Endothelial cell (in vitro differentiated cells): ENCODE measurements around the gene MED12. TPM values are rescaled to one million over a fixed set of nuclear protein-coding genes. Genes with fewer than 3 reads are reported as not detected.
A peak's percentile ranks its signal among the peaks of the same experiment; 100 is the strongest.

Experiments
- DNase-seq: peaks from one replicate; pipeline ENCODE4 v3.0.0; 2021; ENCODE audit warnings: low spot score
- H3K27ac Mint-ChIP-seq: one replicate; pipeline ENCODE4 v1.8.0; 2021; ENCODE audit warnings: mixed read lengths, inconsistent platforms; ENCODE audit not compliant: unreplicated experiment
- H3K27me3 Mint-ChIP-seq: one replicate; pipeline ENCODE4 v1.8.0; 2021; ENCODE audit warnings: mild to moderate bottlenecking, moderate library complexity, mixed read lengths, inconsistent platforms; ENCODE audit not compliant: unreplicated experiment
- H3K36me3 Mint-ChIP-seq: one replicate; pipeline ENCODE4 v1.8.0; 2021; ENCODE audit warnings: mild to moderate bottlenecking, low read depth, mixed read lengths, inconsistent platforms; ENCODE audit not compliant: unreplicated experiment
- H3K4me1 Mint-ChIP-seq: one replicate; pipeline ENCODE4 v1.8.0; 2021; ENCODE audit warnings: mild to moderate bottlenecking, mixed read lengths, inconsistent platforms; ENCODE audit not compliant: unreplicated experiment
- H3K4me3 Mint-ChIP-seq: one replicate; pipeline ENCODE4 v1.8.0; 2021; ENCODE audit warnings: mild to moderate bottlenecking, mixed read lengths, inconsistent platforms; ENCODE audit not compliant: unreplicated experiment
- H3K9me3 Mint-ChIP-seq: one replicate; pipeline ENCODE4 v1.8.0; 2021; ENCODE audit warnings: mixed read lengths, inconsistent platforms; ENCODE audit not compliant: unreplicated experiment
- total RNA-seq: library from RNA; stranded (reverse); fragmentation: NEBNext Ultra II Directional; extraction: Animal tissue kit (Norgen Biotek cat#: 25700); gene quantifications from one replicate; pipeline ENCODE4 v1.2.1, GENCODE V29; 2021; ENCODE audit not compliant: unreplicated experiment
- TF ChIP-seq, protein P1 (sequence below): fragments of 200-600 bp; sonication (generic); IDR thresholded peaks from one replicate; pipeline ENCODE4 v1.5.0; 2021; ENCODE audit warnings: antibody characterized with exemption; ENCODE audit not compliant: unreplicated experiment

The MED12 gene
- total RNA-seq, 1 donor from 2014 or later, result 128 TPM

DNA sequence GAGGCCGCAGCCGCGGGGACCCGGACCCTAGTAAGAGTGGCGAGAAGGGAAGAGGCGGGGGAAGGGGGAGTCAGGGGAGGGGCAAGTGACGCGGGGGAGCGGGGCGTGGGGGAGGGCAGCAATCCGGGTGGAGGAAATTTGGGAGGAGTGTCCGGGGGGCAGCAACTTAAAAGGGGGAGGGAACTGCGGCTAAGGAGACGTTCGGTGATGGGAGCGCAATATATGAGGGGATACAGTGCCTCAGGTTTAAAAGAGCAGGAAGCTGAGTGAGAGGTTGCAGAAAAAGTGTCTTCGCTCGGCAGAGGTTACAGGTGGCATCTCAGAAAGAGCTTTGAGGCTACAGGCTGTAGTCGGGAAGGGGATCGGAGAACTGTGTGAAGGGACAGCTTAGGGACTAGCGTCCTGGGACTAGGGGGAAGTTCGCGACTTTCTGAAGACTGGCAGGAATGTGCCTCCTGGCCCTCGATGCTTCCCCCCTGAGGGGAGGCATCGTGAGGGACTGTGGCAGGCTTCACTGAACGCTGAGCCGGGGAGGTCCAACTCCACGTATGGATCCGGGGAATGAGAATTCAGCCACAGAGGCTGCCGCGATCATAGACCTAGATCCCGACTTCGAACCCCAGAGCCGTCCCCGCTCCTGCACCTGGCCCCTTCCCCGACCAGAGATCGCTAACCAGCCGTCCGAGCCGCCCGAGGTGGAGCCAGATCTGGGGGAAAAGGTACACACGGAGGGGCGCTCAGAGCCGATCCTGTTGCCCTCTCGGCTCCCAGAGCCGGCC lies 22.2 kb upstream of the MED12 start:
- H3K9me3 Mint-ChIP-seq, result no peaks in the 10 kb centered on the region
- TF ChIP-seq, protein P1, sequence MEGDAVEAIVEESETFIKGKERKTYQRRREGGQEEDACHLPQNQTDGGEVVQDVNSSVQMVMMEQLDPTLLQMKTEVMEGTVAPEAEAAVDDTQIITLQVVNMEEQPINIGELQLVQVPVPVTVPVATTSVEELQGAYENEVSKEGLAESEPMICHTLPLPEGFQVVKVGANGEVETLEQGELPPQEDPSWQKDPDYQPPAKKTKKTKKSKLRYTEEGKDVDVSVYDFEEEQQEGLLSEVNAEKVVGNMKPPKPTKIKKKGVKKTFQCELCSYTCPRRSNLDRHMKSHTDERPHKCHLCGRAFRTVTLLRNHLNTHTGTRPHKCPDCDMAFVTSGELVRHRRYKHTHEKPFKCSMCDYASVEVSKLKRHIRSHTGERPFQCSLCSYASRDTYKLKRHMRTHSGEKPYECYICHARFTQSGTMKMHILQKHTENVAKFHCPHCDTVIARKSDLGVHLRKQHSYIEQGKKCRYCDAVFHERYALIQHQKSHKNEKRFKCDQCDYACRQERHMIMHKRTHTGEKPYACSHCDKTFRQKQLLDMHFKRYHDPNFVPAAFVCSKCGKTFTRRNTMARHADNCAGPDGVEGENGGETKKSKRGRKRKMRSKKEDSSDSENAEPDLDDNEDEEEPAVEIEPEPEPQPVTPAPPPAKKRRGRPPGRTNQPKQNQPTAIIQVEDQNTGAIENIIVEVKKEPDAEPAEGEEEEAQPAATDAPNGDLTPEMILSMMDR, result no peak
- peaks cover 4% of the 10 kb centered on the region for H3K27me3 Mint-ChIP-seq
- peak overlapping the region; percentile 83 for H3K27ac Mint-ChIP-seq
- peak overlapping the region; percentile 96 for H3K4me3 Mint-ChIP-seq
- no peaks in the 10 kb centered on the region for H3K36me3 Mint-ChIP-seq
- H3K4me1 Mint-ChIP-seq, result peaks cover 11% of the 10 kb centered on the region
- peak; percentile 12 for DNase-seq

DNA sequence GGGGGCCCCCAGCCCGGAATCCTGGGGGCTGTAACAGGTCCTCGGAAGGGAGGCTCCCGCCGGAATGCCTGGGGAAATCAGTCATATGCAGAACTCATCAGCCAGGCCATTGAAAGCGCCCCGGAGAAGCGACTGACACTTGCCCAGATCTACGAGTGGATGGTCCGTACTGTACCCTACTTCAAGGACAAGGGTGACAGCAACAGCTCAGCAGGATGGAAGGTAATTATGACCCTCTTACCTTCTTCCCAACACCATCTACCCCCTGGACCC lies 21.7 kb upstream of the MED12 start:
- Mint-ChIP-seq H3K27me3 (peaks cover 4% of the 10 kb centered on the region), H3K27ac (no peak overlapping the region), H3K4me3 (peak overlapping the region; percentile 31), H3K9me3 (no peaks in the 10 kb centered on the region), H3K36me3 (no peaks in the 10 kb centered on the region), H3K4me1 (peaks cover 11% of the 10 kb centered on the region)
- DNase-seq, result no peak
- TF ChIP-seq, protein P1, result no peak

DNA sequence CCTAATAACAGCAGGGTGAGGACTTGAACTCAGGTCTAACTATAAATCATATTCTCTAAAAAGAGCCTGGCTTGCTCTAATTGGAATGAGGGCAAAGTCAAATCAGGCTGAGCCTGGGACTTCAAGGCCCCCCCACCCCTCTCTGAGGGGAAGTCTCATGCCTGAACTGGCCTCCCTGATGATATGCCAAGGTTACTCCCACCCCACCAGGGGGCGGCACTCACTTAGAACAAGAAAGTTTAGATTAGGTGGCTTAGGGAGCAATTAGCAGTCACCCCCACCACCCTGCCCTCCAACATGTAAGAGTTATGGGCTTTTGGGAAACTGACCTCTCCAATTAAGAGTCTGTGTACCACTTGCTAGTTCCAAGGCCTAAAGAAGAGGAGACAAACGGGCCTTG lies 20.1 kb upstream of the MED12 start:
- Mint-ChIP-seq H3K4me3 (no peak overlapping the region), H3K27me3 (peaks cover 4% of the 10 kb centered on the region), H3K27ac (no peak overlapping the region), H3K9me3 (no peaks in the 10 kb centered on the region), H3K4me1 (peaks cover 15% of the 10 kb centered on the region), H3K36me3 (no peaks in the 10 kb centered on the region)
- peak; percentile 61 for DNase-seq
- TF ChIP-seq, protein P1, result no peak

DNA sequence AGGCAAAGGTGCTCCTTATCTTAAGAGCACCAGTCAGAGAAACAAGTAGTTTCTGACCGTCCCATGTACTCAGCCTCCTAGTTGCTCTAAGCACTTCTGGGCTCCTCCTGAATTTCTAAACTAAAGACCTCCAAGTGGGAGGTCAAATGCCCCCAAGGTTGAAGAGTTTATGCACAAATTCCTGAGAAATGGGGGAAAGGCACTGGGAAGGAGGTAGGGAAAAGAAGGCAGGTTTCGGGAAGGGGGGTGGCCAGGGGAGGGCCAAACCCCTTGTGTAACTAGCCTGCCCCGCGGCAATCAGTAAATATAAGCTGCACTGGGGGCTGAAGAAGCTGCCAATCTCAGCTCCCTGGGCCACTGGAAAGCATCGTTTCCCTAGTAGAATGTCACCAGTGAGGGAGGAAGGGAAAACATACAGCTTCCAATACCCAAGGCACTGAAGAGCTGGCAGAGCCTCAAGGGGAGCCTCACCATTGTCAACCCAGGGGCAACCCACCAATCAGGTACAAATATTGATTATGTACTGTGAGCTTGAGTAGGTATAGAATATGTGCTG lies 19.4 kb upstream of the MED12 start:
- no peak overlapping the region for H3K27ac Mint-ChIP-seq
- no peaks in the 10 kb centered on the region for H3K9me3 Mint-ChIP-seq
- H3K36me3 Mint-ChIP-seq, result no peaks in the 10 kb centered on the region
- H3K4me3 Mint-ChIP-seq, result no peak overlapping the region
- H3K27me3 Mint-ChIP-seq, result peaks cover 2% of the 10 kb centered on the region
- TF ChIP-seq, protein P1, result no peak
- no peak for DNase-seq
- peaks cover 18% of the 10 kb centered on the region for H3K4me1 Mint-ChIP-seq

DNA sequence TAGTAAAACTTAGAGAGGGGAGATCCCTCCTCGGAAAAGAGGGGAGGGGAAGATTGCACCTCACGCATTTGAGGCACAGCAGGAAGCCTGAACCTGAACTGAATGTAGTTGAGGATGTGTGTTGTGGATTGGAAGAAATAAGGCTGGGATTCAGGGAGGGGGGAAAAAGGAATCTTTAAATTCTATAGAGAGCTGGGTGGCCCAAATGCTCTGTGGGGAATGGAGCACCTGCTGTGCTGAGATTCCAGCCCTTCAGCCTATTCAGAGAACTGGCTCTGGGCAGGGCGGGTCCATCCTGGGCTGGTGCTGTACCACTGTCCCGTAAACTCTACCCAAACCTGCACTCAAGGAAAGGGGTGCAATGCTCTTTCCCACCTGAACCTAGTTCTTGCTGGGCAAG lies 18.7 kb upstream of the MED12 start:
- TF ChIP-seq, protein P1, result no peak
- Mint-ChIP-seq H3K4me1 (peaks cover 25% of the 10 kb centered on the region), H3K27ac (no peak overlapping the region), H3K9me3 (no peaks in the 10 kb centered on the region), H3K4me3 (no peak overlapping the region), H3K27me3 (no peaks in the 10 kb centered on the region), H3K36me3 (no peaks in the 10 kb centered on the region)
- no peak for DNase-seq
